Uterus (tissue), 4 donors: ENCODE results near the gene SLC66A1. TPM values are rescaled to one million over a fixed set of nuclear protein-coding genes. Genes with fewer than 3 reads are reported as not detected.
"Not testable (repeated sequence)": the region's sequence is repeated elsewhere in the genome, so short reads cannot be mapped to it uniquely, and the experiment has no call there.

Source experiments
- DNase-seq, 2 donors: peaks; one replicate each; pipeline ENCODE4 v3.0.0-alpha.2; 2019 to 2020
- H3K27ac ChIP-seq, 2 donors: fragments of 200-600 bp; sonication (generic); 1 replicate in 1 of 2; 2 replicates in 1 of 2; pipeline ENCODE4 v1.5.1; 2016 to 2018
- H3K27me3 ChIP-seq, 2 donors: fragments of 200-600 bp; sonication (generic); one replicate each; pipeline ENCODE4 v1.5.1; 2018 to 2019; ENCODE audit warnings: control low read depth in 1 of 2
- H3K36me3 ChIP-seq, 2 donors: fragments of 200-600 bp; sonication (generic); one replicate each; pipeline ENCODE4 v1.5.1; 2019; ENCODE audit warnings: control low read depth in 1 of 2
- H3K4me1 ChIP-seq, 2 donors: fragments of 200-600 bp; sonication (generic); one replicate each; pipeline ENCODE4 v1.5.1; 2018 to 2019; ENCODE audit warnings: control low read depth in 1 of 2
- H3K4me3 ChIP-seq, 2 donors: fragments of 200-600 bp; sonication (generic); 1 replicate in 1 of 2; 2 replicates in 1 of 2; pipeline ENCODE4 v1.5.1; 2018 to 2019; ENCODE audit warnings: mild to moderate bottlenecking in 1 of 2
- H3K9me3 ChIP-seq, 2 donors: fragments of 200-600 bp; sonication (generic); one replicate each; pipeline ENCODE4 v1.5.1; 2019; ENCODE audit warnings: control low read depth in 1 of 2
- POLR2A ChIP-seq, 2 donors: fragments of 450-650 bp; IDR thresholded peaks; one replicate each; pipeline ENCODE4 v1.6.1; 2016; ENCODE audit warnings: antibody characterized with exemption in 2 of 2, mild to moderate bottlenecking in 1 of 2, moderate library complexity in 1 of 2
- intact Hi-C: fragments of 100-400 bp; cut with DNase I; formaldehyde crosslinking; loops from one replicate; pipeline ENCODE4 v1.15.1; 2023; ENCODE audit warnings: low total_unique reads
- total RNA-seq, 4 donors: library from RNA; depleted of rRNA in 3 of 4; stranded (reverse); fragments of >200 nt in 3 of 4; gene quantifications; one replicate each; pipeline versions ENCODE4 v1.1.0 to v1.2.4, GENCODE V29; 2014 to 2023
- TF ChIP-seq, protein P1 (sequence below), 4 experiments: fragments of 200-600 bp in 2 of 4; fragments of 450-650 bp in 2 of 4; sonication (generic) in 2 of 4; IDR thresholded peaks; one replicate each; pipeline ENCODE4 v1.5.1; 2016 to 2019; ENCODE audit warnings: antibody characterized with exemption in 4 of 4, mild to moderate bottlenecking in 2 of 4, moderate library complexity in 1 of 4
- donor health status: DM: yes; HTN: yes; CAD: no.

Gene SLC66A1, protein sequence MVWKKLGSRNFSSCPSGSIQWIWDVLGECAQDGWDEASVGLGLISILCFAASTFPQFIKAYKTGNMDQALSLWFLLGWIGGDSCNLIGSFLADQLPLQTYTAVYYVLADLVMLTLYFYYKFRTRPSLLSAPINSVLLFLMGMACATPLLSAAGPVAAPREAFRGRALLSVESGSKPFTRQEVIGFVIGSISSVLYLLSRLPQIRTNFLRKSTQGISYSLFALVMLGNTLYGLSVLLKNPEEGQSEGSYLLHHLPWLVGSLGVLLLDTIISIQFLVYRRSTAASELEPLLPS
- total RNA-seq: 10 to 100 TPM in 2 of 4 donors, 1 to 10 TPM in 1, under 1 TPM in 1; 0.88 to 18.1 (median 8.2) TPM

- H3K4me1 ChIP-seq: peaks cover 5 to 14% of the 10 kb centered on the region in 2 donors
- H3K4me3 ChIP-seq: peak within 1 kb of the TSS; percentile 78 to 89
- peak within 1 kb of the TSS; percentile 85 to 93 for H3K27ac ChIP-seq
- no peaks in the 10 kb centered on the region for H3K9me3 ChIP-seq
- intact Hi-C loops: no loop called here
- no peaks in the 10 kb centered on the region for H3K27me3 ChIP-seq
- TF ChIP-seq POLR2A (IDR thresholded peaks at IDR 0.05): peak; percentile 86 to 87
- TF ChIP-seq, protein P1, sequence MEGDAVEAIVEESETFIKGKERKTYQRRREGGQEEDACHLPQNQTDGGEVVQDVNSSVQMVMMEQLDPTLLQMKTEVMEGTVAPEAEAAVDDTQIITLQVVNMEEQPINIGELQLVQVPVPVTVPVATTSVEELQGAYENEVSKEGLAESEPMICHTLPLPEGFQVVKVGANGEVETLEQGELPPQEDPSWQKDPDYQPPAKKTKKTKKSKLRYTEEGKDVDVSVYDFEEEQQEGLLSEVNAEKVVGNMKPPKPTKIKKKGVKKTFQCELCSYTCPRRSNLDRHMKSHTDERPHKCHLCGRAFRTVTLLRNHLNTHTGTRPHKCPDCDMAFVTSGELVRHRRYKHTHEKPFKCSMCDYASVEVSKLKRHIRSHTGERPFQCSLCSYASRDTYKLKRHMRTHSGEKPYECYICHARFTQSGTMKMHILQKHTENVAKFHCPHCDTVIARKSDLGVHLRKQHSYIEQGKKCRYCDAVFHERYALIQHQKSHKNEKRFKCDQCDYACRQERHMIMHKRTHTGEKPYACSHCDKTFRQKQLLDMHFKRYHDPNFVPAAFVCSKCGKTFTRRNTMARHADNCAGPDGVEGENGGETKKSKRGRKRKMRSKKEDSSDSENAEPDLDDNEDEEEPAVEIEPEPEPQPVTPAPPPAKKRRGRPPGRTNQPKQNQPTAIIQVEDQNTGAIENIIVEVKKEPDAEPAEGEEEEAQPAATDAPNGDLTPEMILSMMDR (IDR thresholded peaks at IDR 0.05): peak in 1 of 4 experiments; percentile 37
- no peaks in the 10 kb centered on the region for H3K36me3 ChIP-seq
- peak; percentile 86 to 93 for DNase-seq
These were observed at the start of gene SLC66A1, which contains the start of gene AKR7A2 for GRCh38 chr1:19311931-19312781. Gene SLC66A1, plus strand, starts transcription at chr1:19312326. Its CDS starts 5,352 bp downstream, at chr1:19317678. Gene AKR7A2, minus strand, starts transcription at chr1:19312144. Its CDS starts 20 bp downstream, at chr1:19312124.

DNA sequence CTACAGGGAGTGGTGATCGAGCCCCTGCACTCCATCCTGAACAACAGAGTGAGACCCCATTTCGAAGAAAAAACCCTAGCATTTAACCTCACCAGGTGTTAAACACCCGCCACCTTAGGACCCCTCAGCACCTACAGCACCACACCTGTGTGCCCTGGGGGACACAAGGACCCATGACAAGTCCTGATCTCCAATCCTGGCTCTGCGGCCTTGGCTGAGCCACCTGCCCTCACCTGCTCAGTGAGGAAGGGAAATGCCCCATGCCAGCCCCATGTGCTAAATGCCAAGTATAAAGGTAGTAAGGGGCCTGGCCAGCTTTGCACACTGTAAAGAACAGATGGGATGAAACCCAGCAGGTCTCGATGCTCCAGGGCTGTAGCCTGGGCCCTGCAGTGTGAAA lies 49.4 kb upstream of the SLC66A1 start:
- Histone ChIP-seq H3K36me3 (no peaks in the 10 kb centered on the region), H3K4me3 (no peak overlapping the region), H3K9me3 (no peaks in the 10 kb centered on the region), H3K4me1 (no peaks in the 10 kb centered on the region), H3K27me3 (no peaks in the 10 kb centered on the region), H3K27ac (no peak overlapping the region)
- intact Hi-C loops: no loop called here
- TF ChIP-seq, protein P1 (IDR thresholded peaks at IDR 0.05): no peak
- no peak for TF ChIP-seq POLR2A (IDR thresholded peaks at IDR 0.05)
- DNase-seq: no peak

DNA sequence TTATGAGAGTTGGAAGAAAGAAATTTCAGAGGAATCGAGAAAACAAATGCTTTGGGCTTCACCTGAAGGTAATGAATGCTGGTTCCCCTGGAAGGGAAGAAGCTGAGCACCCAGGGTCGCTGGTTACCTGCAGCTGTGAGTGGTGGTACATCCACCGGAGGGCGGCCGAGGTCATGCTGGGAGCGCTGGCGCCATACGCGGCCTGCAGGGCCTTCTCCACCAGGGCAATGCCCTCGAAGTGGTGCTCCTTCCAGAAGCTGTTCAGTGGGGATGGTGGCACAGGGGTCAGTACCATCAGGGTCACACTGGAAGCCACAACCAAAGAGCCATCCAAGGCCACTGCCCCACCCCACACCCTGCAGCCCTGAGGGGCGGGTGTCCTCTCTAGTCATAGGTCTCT lies 43.7 kb upstream of the SLC66A1 start:
- H3K27ac ChIP-seq: no peak overlapping the region
- no peak overlapping the region for H3K4me3 ChIP-seq
- TF ChIP-seq POLR2A (IDR thresholded peaks at IDR 0.05): no peak
- TF ChIP-seq, protein P1 (IDR thresholded peaks at IDR 0.05): no peak
- DNase-seq: no peak
- no peaks in the 10 kb centered on the region for H3K9me3 ChIP-seq
- intact Hi-C loops: no loop called here
- no peaks in the 10 kb centered on the region for H3K4me1 ChIP-seq
- no peaks in the 10 kb centered on the region for H3K36me3 ChIP-seq
- no peaks in the 10 kb centered on the region for H3K27me3 ChIP-seq

- DNase-seq, intact Hi-C loops: not testable (repeated sequence)
These were observed 42.4 kb upstream of the SLC66A1 start for GRCh38 chr1:19269427-19270342.

DNA sequence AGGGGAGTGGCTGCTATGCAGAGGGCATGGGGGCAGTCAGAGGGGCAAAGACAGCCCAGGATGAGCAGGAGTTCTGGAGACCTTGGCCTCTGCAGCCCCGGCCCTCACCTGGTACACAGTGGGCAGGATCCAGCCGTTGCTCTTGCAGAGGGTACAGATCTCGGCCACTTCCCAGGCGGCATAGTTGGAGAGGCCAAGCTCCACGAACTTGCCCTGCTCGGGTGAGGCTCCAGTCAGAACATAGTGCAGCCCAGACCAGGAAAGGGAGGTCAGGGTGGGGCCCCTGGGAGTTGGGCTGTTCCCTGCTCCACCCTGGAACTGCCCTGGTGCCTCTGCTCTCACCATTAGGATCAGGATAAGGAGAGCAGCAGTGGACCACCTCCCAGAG lies 41.8 kb upstream of the SLC66A1 start:
- DNase-seq, intact Hi-C loops, H3K27me3 ChIP-seq: not testable (repeated sequence)

More at GRCh38 chr1:19269427-19270342, 42.4 kb upstream of the SLC66A1 start:
- H3K27me3 ChIP-seq, H3K36me3 ChIP-seq, H3K4me3 ChIP-seq, H3K9me3 ChIP-seq, H3K27ac ChIP-seq, H3K4me1 ChIP-seq: not testable (repeated sequence)

More for the DNA sequence above, 41.8 kb upstream of the SLC66A1 start:
- not testable (repeated sequence) for H3K27ac ChIP-seq, H3K36me3 ChIP-seq, H3K4me3 ChIP-seq, H3K4me1 ChIP-seq, H3K9me3 ChIP-seq
